OCI-LY3 (cell line): ENCODE measurements around the gene COMMD7.

Experiments used
- H2AFZ ChIP-seq: fragments of 200-600, 300-600 bp; shearing (Covaris generic); 2 replicates; pipeline ENCODE4 v1.6.0; 2014; ENCODE audit warnings: antibody characterized with exemption, low read depth, low read length
- H3K27ac ChIP-seq: fragments of 200-600, 300-600 bp; sonication (generic); 2 replicates; pipeline ENCODE4 v1.5.1; 2014; ENCODE audit warnings: mild to moderate bottlenecking, low read length, moderate library complexity, mixed read lengths
- H3K27me3 ChIP-seq: fragments of 200-600, 300-600 bp; sonication (generic); 2 replicates; pipeline ENCODE4 v1.6.1; 2014; ENCODE audit warnings: low read depth, low read length, mixed read lengths
- H3K36me3 ChIP-seq: fragments of 200-600, 300-600 bp; sonication (generic); replicated peaks from 2 replicates; pipeline ENCODE3; 2014; ENCODE audit warnings: low read depth, low read length, mixed read lengths
- H3K4me1 ChIP-seq: fragments of 300-600, 200-600 bp; sonication (generic); 2 replicates; pipeline ENCODE4 v1.6.1; 2014; ENCODE audit warnings: low read length, mixed read lengths
- H3K4me2 ChIP-seq: fragments of 200-600, 300-600 bp; sonication (generic); 2 replicates; pipeline ENCODE4 v1.6.1; 2014; ENCODE audit warnings: low read length, mixed read lengths
- H3K4me3 ChIP-seq: fragments of 300-600, 200-600 bp; sonication (generic); 2 replicates; pipeline ENCODE4 v1.5.1; 2014; ENCODE audit warnings: antibody characterized with exemption, mild to moderate bottlenecking, low read length, moderate library complexity
- H3K79me2 ChIP-seq: fragments of 300-600, 200-600 bp; shearing (Covaris generic); 2 replicates; pipeline ENCODE4 v1.6.1; 2014; ENCODE audit warnings: mild to moderate bottlenecking, low read length, mixed read lengths
- H3K9ac ChIP-seq: fragments of 300-600, 200-600 bp; shearing (Covaris generic); 2 replicates; pipeline ENCODE4 v1.6.0; 2014; ENCODE audit warnings: mild to moderate bottlenecking, low read length, moderate library complexity
- H3K9me3 ChIP-seq: fragments of 200-600, 300-600 bp; shearing (Covaris generic); 2 replicates; pipeline ENCODE4 v1.6.1; 2014; ENCODE audit warnings: low read length, mixed read lengths; ENCODE audit not compliant: insufficient read depth
- H4K20me1 ChIP-seq: fragments of 200-600, 300-600 bp; sonication (generic); 2 replicates; pipeline ENCODE4 v1.6.1; 2016; ENCODE audit warnings: low read length, mixed read lengths; ENCODE audit not compliant: insufficient read depth
- CTCF ChIP-seq: fragments of 200-600, 300-600 bp; sonication (generic); IDR thresholded peaks from 2 replicates; pipeline ENCODE4 v1.5.1; 2014; ENCODE audit warnings: antibody characterized with exemption, low read length, low read depth
- EZH2phosphoT487 ChIP-seq: fragments of 200-600 bp; shearing (Covaris generic); IDR thresholded peaks from 2 replicates; pipeline ENCODE4 v1.6.1; 2018; ENCODE audit warnings: antibody characterized with exemption, mixed run types, low read depth

The COMMD7 gene

GRCh38 chr20:32707691-32708581 is 35.3 kb downstream of the COMMD7 start:
- H3K9me3 ChIP-seq = no peaks in the 10 kb centered on the region
- H3K4me3 ChIP-seq = no peak overlapping the region
- no peak overlapping the region for H3K4me2 ChIP-seq
- H3K9ac ChIP-seq = no peak overlapping the region
- no peak overlapping the region for H3K27ac ChIP-seq
- no peaks in the 10 kb centered on the region for H3K4me1 ChIP-seq
- H3K36me3 ChIP-seq = peaks cover 8% of the 10 kb centered on the region
- no peaks in the 10 kb centered on the region for H4K20me1 ChIP-seq
- H3K27me3 ChIP-seq = no peaks in the 10 kb centered on the region
- TF ChIP-seq CTCF = no peak
- TF ChIP-seq EZH2phosphoT487 = no peak
- no peak overlapping the region for H2AFZ ChIP-seq
- H3K79me2 ChIP-seq = no peaks in the 10 kb centered on the region

GRCh38 chr20:32706486-32706885 is 36.8 kb downstream of the COMMD7 start:
- Histone ChIP-seq H3K9ac (no peak overlapping the region), H4K20me1 (no peaks in the 10 kb centered on the region), H3K4me1 (no peaks in the 10 kb centered on the region), H3K4me2 (no peak overlapping the region), H3K27me3 (no peaks in the 10 kb centered on the region), H3K27ac (no peak overlapping the region), H3K9me3 (no peaks in the 10 kb centered on the region), H2AFZ (no peak overlapping the region), H3K36me3 (peaks cover 10% of the 10 kb centered on the region), H3K4me3 (no peak overlapping the region), H3K79me2 (no peaks in the 10 kb centered on the region)
- TF ChIP-seq EZH2phosphoT487 = no peak
- TF ChIP-seq CTCF = no peak

- TF ChIP-seq EZH2phosphoT487 (no peak), CTCF (no peak)
- H3K4me3 ChIP-seq = no peak overlapping the region
- no peak overlapping the region for H3K9ac ChIP-seq
- H3K9me3 ChIP-seq = no peaks in the 10 kb centered on the region
- H4K20me1 ChIP-seq = no peaks in the 10 kb centered on the region
- no peaks in the 10 kb centered on the region for H3K27me3 ChIP-seq
- H3K36me3 ChIP-seq = peaks cover 11% of the 10 kb centered on the region
- no peaks in the 10 kb centered on the region for H3K4me1 ChIP-seq
- no peak overlapping the region for H3K4me2 ChIP-seq
- H3K79me2 ChIP-seq = no peaks in the 10 kb centered on the region
- H3K27ac ChIP-seq = no peak overlapping the region
- H2AFZ ChIP-seq = no peak overlapping the region
Observed at GRCh38 chr20:32702706-32703425, 40.4 kb downstream of the COMMD7 start.

- no peaks in the 10 kb centered on the region for H3K4me1 ChIP-seq
- no peak for TF ChIP-seq CTCF
- TF ChIP-seq EZH2phosphoT487 = no peak
- H3K9me3 ChIP-seq = no peaks in the 10 kb centered on the region
- H3K27ac ChIP-seq = no peak overlapping the region
- no peaks in the 10 kb centered on the region for H4K20me1 ChIP-seq
- no peak overlapping the region for H2AFZ ChIP-seq
- H3K9ac ChIP-seq = no peak overlapping the region
- H3K36me3 ChIP-seq = peaks cover 3% of the 10 kb centered on the region
- no peak overlapping the region for H3K4me3 ChIP-seq
- H3K27me3 ChIP-seq = no peaks in the 10 kb centered on the region
- no peak overlapping the region for H3K4me2 ChIP-seq
- no peaks in the 10 kb centered on the region for H3K79me2 ChIP-seq
Observed at GRCh38 chr20:32697608-32698007, 45.7 kb downstream of the COMMD7 start.
